MV-4-11 (cell line): Measurements from ENCODE around the gene LMX1B.

ENCODE experiments used
- DNase-seq: peaks from one replicate; lab custom pipeline; 2025; lab: John Stamatoyannopoulos, UW

LMX1B gene

GRCh38 chr9:126604059-126605055, 9.4 kb upstream of the LMX1B start:
- no peak for DNase-seq

- no peak for DNase-seq
Measured at GRCh38 chr9:126605792-126606482, 7.8 kb upstream of the LMX1B start.

GRCh38 chr9:126606483-126606870, 7.3 kb upstream of the LMX1B start:
- DNase-seq = no peak

GRCh38 chr9:126607086-126607485, 6.6 kb upstream of the LMX1B start:
- DNase-seq = no peak

- DNase-seq = no peak
Measured at GRCh38 chr9:126607731-126608130, 6.0 kb upstream of the LMX1B start.

- DNase-seq = no peak
Measured at GRCh38 chr9:126608551-126608950, 5.2 kb upstream of the LMX1B start.

- peak; percentile 18 for DNase-seq
Measured at GRCh38 chr9:126609191-126609590, 4.5 kb upstream of the LMX1B start.

- no peak for DNase-seq
Measured at GRCh38 chr9:126609711-126610388, 3.9 kb upstream of the LMX1B start.

- no peak for DNase-seq
Measured at GRCh38 chr9:126611193-126611591, 2.5 kb upstream of the LMX1B start.

- DNase-seq = peak; percentile 46
Measured at GRCh38 chr9:126611592-126612325, 2.0 kb upstream of the LMX1B start.

GRCh38 chr9:126612326-126612812, 1.4 kb upstream of the LMX1B start:
- DNase-seq = no peak

- no peak for DNase-seq
Measured at GRCh38 chr9:126612813-126613641, 701 bp upstream of the LMX1B start.

GRCh38 chr9:126614088-126614454, 343 bp downstream of the LMX1B start:
- no peak for DNase-seq

- DNase-seq = no peak
Measured at GRCh38 chr9:126614455-126615244, 922 bp downstream of the LMX1B start.

GRCh38 chr9:126615245-126615790, 1.6 kb downstream of the LMX1B start:
- peak; percentile 34 for DNase-seq

GRCh38 chr9:126615791-126616447, 2.2 kb downstream of the LMX1B start:
- DNase-seq = no peak

- DNase-seq = no peak
Measured at GRCh38 chr9:126616521-126616976, 2.8 kb downstream of the LMX1B start.

- no peak for DNase-seq
Measured at GRCh38 chr9:126617003-126617822, 3.5 kb downstream of the LMX1B start.
